ENCODE data around the gene NACA2. TPM values are rescaled to one million over a fixed set of nuclear protein-coding genes. Genes with fewer than 3 reads are reported as not detected.

Gene NACA2
- total RNA-seq, 2 experiments from 2014 or later, result not detected

GRCh38 chr17:61545335-61545938 is 45.6 kb downstream of the NACA2 start:
- peaks cover 21% of the 10 kb centered on the region for H3K27me3 Mint-ChIP-seq
- ChIA-PET POLR2A (interaction anchor here (0.6 kb wide), 1 partner anchor 46 kb away, joined by 3 read pairs; no protein-coding TSS in a partner anchor), CTCF (interaction anchor here (1.0 to 5.1 kb wide), 2 partner anchors 29 to 133 kb away, joined by 3 to 19 read pairs; no protein-coding TSS in a partner anchor)
- H3K4me3 Mint-ChIP-seq, result no peak overlapping the region
- no peak for TF ChIP-seq CTCF (IDR thresholded peaks at IDR 0.05)
- no peaks in the 10 kb centered on the region for H3K36me3 Mint-ChIP-seq (ENCODE audit: low read depth)
- no peak for ATAC-seq
- intact Hi-C loops (cut with micrococcal nuclease), result no loop called here
- H3K27ac Mint-ChIP-seq, result no peak overlapping the region
- no peaks in the 10 kb centered on the region for H3K4me1 Mint-ChIP-seq (ENCODE audit: low read depth)
- H3K9me3 Mint-ChIP-seq, result peaks cover 5% of the 10 kb centered on the region
- no peak for DNase-seq

DNA sequence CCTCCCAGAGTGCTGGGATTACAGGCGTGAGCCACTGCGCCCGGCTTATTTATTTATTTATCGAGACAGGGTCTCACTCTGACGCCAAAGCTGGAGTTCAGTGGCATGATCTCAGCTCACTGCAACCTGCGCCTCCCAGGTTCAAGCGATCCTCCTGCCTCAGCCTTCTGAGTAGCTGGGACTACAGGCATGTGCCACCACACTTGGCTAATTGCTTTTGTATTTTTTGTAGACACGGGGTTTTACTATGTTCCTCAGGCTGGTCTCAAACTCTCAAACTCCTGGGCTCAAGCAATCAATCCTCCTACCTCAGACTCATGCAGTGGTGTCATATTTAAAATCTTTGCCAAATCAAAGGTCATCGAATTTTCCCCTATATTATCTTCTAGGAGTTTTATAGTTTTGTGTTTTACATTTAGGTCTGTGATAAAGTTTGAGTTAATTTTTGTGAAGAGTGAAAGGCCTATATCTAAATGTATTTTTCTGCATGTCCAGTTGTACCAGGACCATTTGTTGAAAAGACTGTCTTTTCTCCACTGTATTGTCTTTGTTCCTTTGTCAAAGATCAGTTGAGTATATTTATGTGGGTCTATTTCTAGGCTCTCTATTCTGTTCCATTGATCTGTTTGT is 47.1 kb downstream of the NACA2 start:
- CTCF ChIA-PET, result no interaction called here
- intact Hi-C loops (cut with micrococcal nuclease), result no loop called here

GRCh38 chr17:61542027-61542426 is 49.0 kb downstream of the NACA2 start:
- ChIA-PET POLR2A (no interaction called here), CTCF (no interaction called here)
- DNase-seq (no peak), ATAC-seq (no peak)
- Mint-ChIP-seq H3K27me3 (peaks cover 13% of the 10 kb centered on the region), H3K27ac (no peak overlapping the region), H3K4me1 (ENCODE audit: low read depth) (no peaks in the 10 kb centered on the region), H3K36me3 (ENCODE audit: low read depth) (no peaks in the 10 kb centered on the region), H3K9me3 (peaks cover 5% of the 10 kb centered on the region), H3K4me3 (no peak overlapping the region)
- intact Hi-C loops (cut with micrococcal nuclease), result no loop called here
- TF ChIP-seq CTCF (IDR thresholded peaks at IDR 0.05), result no peak

More for the DNA sequence above, 47.1 kb downstream of the NACA2 start:
- DNase-seq (no peak), ATAC-seq (no peak)
- H3K27me3 Mint-ChIP-seq, result peaks cover 15% of the 10 kb centered on the region
- H3K27ac Mint-ChIP-seq, result no peak overlapping the region
- H3K9me3 Mint-ChIP-seq, result peaks cover 5% of the 10 kb centered on the region
- TF ChIP-seq CTCF (IDR thresholded peaks at IDR 0.05), result no peak
- POLR2A ChIA-PET, result interaction anchor here (1.2 kb wide), 1 partner anchor 76 kb away, joined by 3 read pairs; no protein-coding TSS in a partner anchor
- H3K4me1 Mint-ChIP-seq (ENCODE audit: low read depth), result no peaks in the 10 kb centered on the region
- no peak overlapping the region for H3K4me3 Mint-ChIP-seq
- H3K36me3 Mint-ChIP-seq (ENCODE audit: low read depth), result no peaks in the 10 kb centered on the region

GRCh38 chr17:61540874-61541273 is 50.1 kb downstream of the NACA2 start:
- ATAC-seq (no peak), DNase-seq (no peak)
- POLR2A ChIA-PET, result no interaction called here
- Mint-ChIP-seq H3K27ac (no peak overlapping the region), H3K4me1 (ENCODE audit: low read depth) (no peaks in the 10 kb centered on the region), H3K27me3 (peaks cover 11% of the 10 kb centered on the region), H3K9me3 (peaks cover 5% of the 10 kb centered on the region), H3K36me3 (ENCODE audit: low read depth) (no peaks in the 10 kb centered on the region), H3K4me3 (no peak overlapping the region)
- CTCF ChIA-PET, result no interaction called here
- TF ChIP-seq CTCF (IDR thresholded peaks at IDR 0.05), result no peak
- intact Hi-C loops (cut with micrococcal nuclease), result no loop called here

Other genes starting within 250 kb of the NACA2 start
- not detected for gene TBX2, start 191.4 kb downstream of the NACA2 start, total RNA-seq
- not detected for gene TBX4, start 138.8 kb downstream of the NACA2 start, total RNA-seq

All from activated CD8-positive, alpha-beta T cell treated with anti-CD3 and anti-CD28 coated beads for 36 hours (primary cell).